Sciatic nerve (tissue), 2 donors: ENCODE data around the gene REST. TPM values are rescaled to one million over a fixed set of nuclear protein-coding genes. Genes with fewer than 3 reads are reported as not detected.
"Not testable (repeated sequence)": the region's sequence is repeated elsewhere in the genome, so short reads cannot be mapped to it uniquely, and the experiment has no call there.

ENCODE experiments used
- ATAC-seq: fragments of 200-7000 bp; cut with Tn5 transposase; one replicate; pipeline ENCODE4 v1.9.1; 2020; ENCODE audit warnings: mild to moderate bottlenecking, moderate library complexity
- DNase-seq: peaks from one replicate; pipeline ENCODE4 v3.0.0-alpha.2; 2020; ENCODE audit warnings: low spot score
- intact Hi-C: fragments of 100-400 bp; cut with DNase I; formaldehyde crosslinking; loops from one replicate; pipeline ENCODE4 v1.14.2; 2022
- total RNA-seq: library from RNA; stranded (reverse); fragmentation: NEBNext Ultra II Directional; extraction: Animal tissue kit (Norgen Biotek cat#: 25700); gene quantifications from one replicate; pipeline ENCODE4 v1.2.1, GENCODE V29; 2021
- donor health status: DM: no; HTN: no; CAD: no.
- donor health status: DM: no; HTN: no; CAD: no.

Gene REST
- total RNA-seq, 1 donor from 2014 or later = 41.7 TPM

GRCh38 chr4:56906489-56907393, 959 bp upstream of the REST start:
- intact Hi-C loops = no loop called here
- DNase-seq = no peak
- peak; percentile 9 for ATAC-seq

- intact Hi-C loops = loop anchor here (2.0 kb wide), 1 partner anchor 136 kb away; no protein-coding TSS in a partner anchor
- ATAC-seq (peak; percentile 60), DNase-seq (peak; percentile 78)
Measured at GRCh38 chr4:56908206-56909085, 746 bp downstream of the REST start.

GRCh38 chr4:56909086-56909894, 1.6 kb downstream of the REST start:
- intact Hi-C loops = loop anchor here (2.0 kb wide), 1 partner anchor 136 kb away; no protein-coding TSS in a partner anchor
- ATAC-seq (peak; percentile 47), DNase-seq (peak; percentile 69)

- no peak for ATAC-seq
- no peak for DNase-seq
- intact Hi-C loops = no loop called here
Measured at GRCh38 chr4:56910172-56910967, 2.7 kb downstream of the REST start.

- ATAC-seq = no peak
- no peak for DNase-seq
- intact Hi-C loops = no loop called here
Measured at GRCh38 chr4:56914336-56914735, 6.6 kb downstream of the REST start.

GRCh38 chr4:56914977-56915376, 7.3 kb downstream of the REST start:
- intact Hi-C loops, ATAC-seq, DNase-seq: not testable (repeated sequence)

- ATAC-seq (no peak), DNase-seq (no peak)
- intact Hi-C loops = no loop called here
Measured at GRCh38 chr4:56927196-56927595, 19.5 kb downstream of the REST start.

- no peak for ATAC-seq
- intact Hi-C loops = no loop called here
- no peak for DNase-seq
Measured at GRCh38 chr4:56930638-56931037, 22.9 kb downstream of the REST start.

- intact Hi-C loops = no loop called here
- ATAC-seq (no peak), DNase-seq (no peak)
Measured at GRCh38 chr4:56931924-56932323, 24.2 kb downstream of the REST start.

GRCh38 chr4:56937262-56937661, 29.6 kb downstream of the REST start:
- no peak for ATAC-seq
- intact Hi-C loops = no loop called here
- DNase-seq = no peak

GRCh38 chr4:56939826-56940225, 32.1 kb downstream of the REST start:
- ATAC-seq, DNase-seq, intact Hi-C loops: not testable (repeated sequence)

- intact Hi-C loops = no loop called here
- ATAC-seq = no peak
Measured at GRCh38 chr4:56940403-56940802, 32.7 kb downstream of the REST start.

GRCh38 chr4:56940971-56941370, 33.3 kb downstream of the REST start:
- intact Hi-C loops = no loop called here
- no peak for ATAC-seq
- DNase-seq = no peak

More at GRCh38 chr4:56940403-56940802, 32.7 kb downstream of the REST start:
- DNase-seq = no peak

- DNase-seq (no peak), ATAC-seq (no peak)
- intact Hi-C loops = no loop called here
Measured at GRCh38 chr4:56941403-56941802, 33.7 kb downstream of the REST start.

GRCh38 chr4:56953680-56954520, 46.2 kb downstream of the REST start:
- ATAC-seq (no peak), DNase-seq (no peak)
- intact Hi-C loops = no loop called here

- ATAC-seq (peak; percentile 99), DNase-seq (peak; percentile 92)
- intact Hi-C loops = no loop called here
Measured at GRCh38 chr4:56958111-56958517, 50.4 kb downstream of the REST start.

GRCh38 chr4:56959100-56959499, 51.4 kb downstream of the REST start:
- intact Hi-C loops = no loop called here
- no peak for DNase-seq
- no peak for ATAC-seq
